GM19351 (cell line): ENCODE results near the gene PBX2.
"Not testable (repeated sequence)": the region's sequence is repeated elsewhere in the genome, so short reads cannot be mapped to it uniquely, and the experiment has no call there.

ENCODE experiments used
- ATAC-seq: cut with Tn5 transposase; IDR thresholded peaks from one replicate; pipeline ENCODE4 v1.9.1; 2021; ENCODE audit warnings: mild to moderate bottlenecking, moderate library complexity; ENCODE audit not compliant: unreplicated experiment

The PBX2 gene

GRCh38 chr6:32203426-32204267 is 13.6 kb upstream of the PBX2 start:
- no peak for ATAC-seq

GRCh38 chr6:32202186-32202585 is 12.2 kb upstream of the PBX2 start:
- no peak for ATAC-seq

- ATAC-seq = no peak
These were observed 10.9 kb upstream of the PBX2 start for GRCh38 chr6:32200711-32201475.

GRCh38 chr6:32198866-32199265 is 8.9 kb upstream of the PBX2 start:
- ATAC-seq = no peak

GRCh38 chr6:32198345-32198696 is 8.3 kb upstream of the PBX2 start:
- ATAC-seq = no peak

GRCh38 chr6:32196682-32197616 is 6.9 kb upstream of the PBX2 start:
- ATAC-seq = no peak

GRCh38 chr6:32195902-32196681 is 6.1 kb upstream of the PBX2 start:
- peak; percentile 74 for ATAC-seq

- peak; percentile 70 for ATAC-seq
These were observed 5.6 kb upstream of the PBX2 start for GRCh38 chr6:32195652-32195901.

GRCh38 chr6:32194825-32195651 is 5.0 kb upstream of the PBX2 start:
- no peak for ATAC-seq

- no peak for ATAC-seq
These were observed 4.4 kb upstream of the PBX2 start for GRCh38 chr6:32194388-32194787.

GRCh38 chr6:32193096-32193495 is 3.1 kb upstream of the PBX2 start:
- ATAC-seq = not testable (repeated sequence)

- ATAC-seq = no peak
These were observed 2.6 kb upstream of the PBX2 start, which contains the start of gene GPSM3 for GRCh38 chr6:32192608-32193039. Gene GPSM3 (minus strand): TSS chr6:32192643. CDS start chr6:32192513, 130 bp downstream.

GRCh38 chr6:32191696-32192607 is 1.9 kb upstream of the PBX2 start:
- ATAC-seq = no peak

- ATAC-seq = no peak
These were observed 1.1 kb upstream of the PBX2 start for GRCh38 chr6:32190911-32191677.

- ATAC-seq = no peak
These were observed 304 bp downstream of the PBX2 start for GRCh38 chr6:32189742-32190053.

- ATAC-seq = no peak
These were observed 797 bp downstream of the PBX2 start for GRCh38 chr6:32189069-32189741.

GRCh38 chr6:32188381-32189068 is 1.5 kb downstream of the PBX2 start:
- no peak for ATAC-seq
